Amygdala (tissue), 56 donors: Measurements from ENCODE around the gene CGNL1.
A peak's percentile ranks its signal among the peaks of the same experiment; 100 is the strongest.

Experiments
- DNase-seq, 56 donors: peaks; one replicate each; lab custom pipeline; 2025; lab: John Stamatoyannopoulos, UW

The CGNL1 gene, protein sequence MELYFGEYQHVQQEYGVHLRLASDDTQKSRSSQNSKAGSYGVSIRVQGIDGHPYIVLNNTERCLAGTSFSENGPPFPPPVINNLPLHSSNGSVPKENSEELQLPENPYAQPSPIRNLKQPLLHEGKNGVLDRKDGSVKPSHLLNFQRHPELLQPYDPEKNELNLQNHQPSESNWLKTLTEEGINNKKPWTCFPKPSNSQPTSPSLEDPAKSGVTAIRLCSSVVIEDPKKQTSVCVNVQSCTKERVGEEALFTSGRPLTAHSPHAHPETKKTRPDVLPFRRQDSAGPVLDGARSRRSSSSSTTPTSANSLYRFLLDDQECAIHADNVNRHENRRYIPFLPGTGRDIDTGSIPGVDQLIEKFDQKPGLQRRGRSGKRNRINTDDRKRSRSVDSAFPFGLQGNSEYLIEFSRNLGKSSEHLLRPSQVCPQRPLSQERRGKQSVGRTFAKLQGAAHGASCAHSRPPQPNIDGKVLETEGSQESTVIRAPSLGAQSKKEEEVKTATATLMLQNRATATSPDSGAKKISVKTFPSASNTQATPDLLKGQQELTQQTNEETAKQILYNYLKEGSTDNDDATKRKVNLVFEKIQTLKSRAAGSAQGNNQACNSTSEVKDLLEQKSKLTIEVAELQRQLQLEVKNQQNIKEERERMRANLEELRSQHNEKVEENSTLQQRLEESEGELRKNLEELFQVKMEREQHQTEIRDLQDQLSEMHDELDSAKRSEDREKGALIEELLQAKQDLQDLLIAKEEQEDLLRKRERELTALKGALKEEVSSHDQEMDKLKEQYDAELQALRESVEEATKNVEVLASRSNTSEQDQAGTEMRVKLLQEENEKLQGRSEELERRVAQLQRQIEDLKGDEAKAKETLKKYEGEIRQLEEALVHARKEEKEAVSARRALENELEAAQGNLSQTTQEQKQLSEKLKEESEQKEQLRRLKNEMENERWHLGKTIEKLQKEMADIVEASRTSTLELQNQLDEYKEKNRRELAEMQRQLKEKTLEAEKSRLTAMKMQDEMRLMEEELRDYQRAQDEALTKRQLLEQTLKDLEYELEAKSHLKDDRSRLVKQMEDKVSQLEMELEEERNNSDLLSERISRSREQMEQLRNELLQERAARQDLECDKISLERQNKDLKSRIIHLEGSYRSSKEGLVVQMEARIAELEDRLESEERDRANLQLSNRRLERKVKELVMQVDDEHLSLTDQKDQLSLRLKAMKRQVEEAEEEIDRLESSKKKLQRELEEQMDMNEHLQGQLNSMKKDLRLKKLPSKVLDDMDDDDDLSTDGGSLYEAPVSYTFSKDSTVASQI

DNA sequence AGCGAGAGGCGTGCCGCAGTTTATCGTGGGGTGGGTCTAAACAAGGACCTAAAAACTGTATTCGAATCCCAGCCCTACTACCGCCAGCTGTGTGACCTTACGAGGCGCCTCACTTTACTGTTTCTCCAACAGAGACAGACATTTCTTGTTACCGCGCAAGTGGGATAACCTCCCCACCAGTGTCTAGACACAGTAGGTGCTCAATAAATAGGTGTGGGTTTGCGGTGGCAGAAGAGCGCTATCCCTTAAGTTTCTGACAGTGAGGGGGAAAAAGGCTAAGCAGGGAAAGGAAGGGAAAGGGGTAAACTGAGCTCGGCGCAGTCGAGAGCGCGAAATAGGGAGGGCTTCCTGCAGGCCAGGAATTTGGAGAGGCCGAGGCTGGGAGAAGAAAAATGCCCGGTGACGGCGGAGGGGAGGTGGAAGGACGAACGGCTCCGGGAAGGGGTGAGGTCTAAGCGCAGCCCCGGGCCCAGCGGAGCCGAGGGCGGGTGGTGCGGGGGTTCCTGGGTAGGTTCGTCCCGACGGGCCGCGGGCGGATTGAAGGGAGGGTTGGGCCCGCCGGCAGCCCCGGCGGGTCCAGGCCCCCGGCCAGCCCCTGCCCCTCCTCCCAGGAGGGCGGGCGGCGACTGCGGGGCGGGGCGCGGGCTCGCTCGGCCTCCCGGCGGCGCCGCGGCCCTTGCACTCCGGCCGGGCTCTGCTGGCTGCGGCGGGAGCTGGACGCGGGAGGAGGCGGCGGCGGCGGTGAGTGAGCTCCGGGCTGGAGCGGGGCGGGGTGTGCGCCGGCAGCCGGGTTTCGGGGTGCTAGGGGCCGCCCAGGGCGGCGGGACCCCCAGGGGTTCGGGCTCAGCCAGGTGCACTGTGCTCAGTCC is at the start of gene CGNL1:
CGNL1 (plus strand) TSS at position 679 of the 869 bp plus-strand sequence. CDS start 61,495 bp downstream, outside the sequence.
- DNase-seq, result peak in 11 of 56 donors; percentile 4 to 51 (median 27)

DNA sequence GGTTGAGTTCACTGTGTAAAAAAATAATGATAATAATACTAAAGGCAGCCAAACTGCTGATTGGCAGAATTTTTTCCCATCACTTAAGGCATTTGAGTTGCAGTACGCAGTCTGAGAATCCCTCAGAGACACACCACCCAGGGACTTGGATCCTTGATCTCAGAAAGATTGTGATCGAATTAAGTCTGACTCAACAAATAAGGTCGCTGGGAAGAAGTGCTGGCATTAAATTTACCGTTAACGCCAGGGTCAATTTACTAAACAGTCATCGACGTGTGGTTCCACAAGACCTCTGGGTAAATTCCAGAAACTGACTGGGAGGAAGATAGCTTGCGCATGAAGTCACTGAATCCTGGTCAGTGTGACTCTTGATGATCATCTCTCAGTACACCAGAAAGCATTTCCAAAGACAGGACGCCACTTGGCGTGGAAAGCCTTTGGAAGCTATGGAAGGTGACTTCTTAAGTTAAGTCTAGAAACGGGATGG is 48.3 kb upstream of the CGNL1 start:
- no peak for DNase-seq

DNA sequence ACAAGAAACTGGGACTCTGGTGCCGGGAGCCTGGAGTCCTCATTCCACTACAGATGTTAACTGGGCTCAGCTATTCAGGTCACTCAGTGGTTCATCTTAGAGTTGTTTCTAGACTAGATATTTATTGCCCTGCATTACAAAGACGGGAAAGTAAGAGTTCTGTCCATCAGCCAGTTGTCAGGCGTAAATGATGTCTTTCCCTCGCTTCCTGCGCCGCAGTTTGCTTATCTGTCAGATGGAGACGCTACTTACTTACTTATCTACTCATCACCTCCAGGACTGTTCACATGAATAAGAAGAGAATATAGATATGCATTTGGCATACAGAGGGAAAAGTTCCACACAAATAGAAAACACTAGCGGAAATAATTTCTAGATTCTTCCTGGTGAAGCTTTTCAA is 47.8 kb upstream of the CGNL1 start:
- DNase-seq, result no peak

DNA sequence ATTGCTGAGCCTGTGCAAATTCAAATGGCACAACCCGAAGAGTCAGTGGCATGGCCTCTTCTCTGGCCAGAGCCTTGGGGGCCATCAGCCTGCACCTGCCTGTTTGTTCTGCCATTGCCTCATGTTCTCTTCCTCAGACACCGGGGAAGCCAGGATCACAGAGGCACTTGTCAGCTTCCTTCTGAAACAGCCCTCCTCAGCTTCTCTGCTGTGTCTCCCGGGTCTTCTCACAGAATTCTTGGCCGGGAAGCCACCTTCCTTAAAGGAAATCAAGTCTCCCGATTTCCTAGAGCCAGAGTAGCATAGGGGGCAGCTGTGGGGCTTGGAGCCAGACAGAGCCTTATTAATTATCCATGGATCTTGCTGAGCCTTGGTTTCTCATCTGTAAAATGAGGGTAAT is 47.4 kb upstream of the CGNL1 start:
- DNase-seq, result no peak

DNA sequence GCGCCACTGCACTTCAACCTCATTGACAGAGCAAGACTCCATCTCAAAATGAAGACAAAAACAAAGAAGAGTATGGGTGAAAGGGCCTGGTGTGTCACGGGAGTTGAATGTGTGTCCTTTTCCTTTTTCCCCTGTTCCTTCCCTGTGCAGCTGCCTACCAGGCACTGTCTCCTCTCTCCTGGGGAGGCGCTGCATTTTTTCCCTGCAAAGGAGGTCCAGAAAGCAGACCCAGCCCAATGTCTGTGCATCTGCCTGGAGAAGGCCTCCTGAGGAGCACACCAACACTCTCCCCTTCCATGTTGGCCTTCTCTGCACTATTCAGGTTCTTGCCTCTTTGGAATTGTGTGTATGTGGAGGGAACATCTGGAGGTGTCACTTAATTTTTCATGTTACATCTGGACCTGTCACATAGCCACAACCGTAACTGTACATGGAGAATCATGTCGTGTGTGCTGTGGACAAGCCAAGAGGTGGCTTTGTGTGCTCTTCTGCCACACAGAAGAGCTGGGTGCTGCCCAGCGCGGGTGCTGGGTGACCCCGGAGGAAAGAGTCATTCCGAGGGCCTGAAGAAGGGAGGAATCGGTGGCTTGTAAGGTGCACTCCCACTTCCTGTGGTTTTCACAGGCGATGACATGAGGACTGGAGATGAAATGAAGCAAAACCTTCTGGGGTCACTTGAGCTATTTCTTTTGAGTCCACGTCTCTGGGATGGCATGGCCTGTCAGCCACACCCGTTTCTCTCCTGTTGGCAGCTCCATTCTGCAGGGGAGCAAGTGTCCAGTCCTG is 46.5 kb upstream of the CGNL1 start:
- DNase-seq, result no peak

DNA sequence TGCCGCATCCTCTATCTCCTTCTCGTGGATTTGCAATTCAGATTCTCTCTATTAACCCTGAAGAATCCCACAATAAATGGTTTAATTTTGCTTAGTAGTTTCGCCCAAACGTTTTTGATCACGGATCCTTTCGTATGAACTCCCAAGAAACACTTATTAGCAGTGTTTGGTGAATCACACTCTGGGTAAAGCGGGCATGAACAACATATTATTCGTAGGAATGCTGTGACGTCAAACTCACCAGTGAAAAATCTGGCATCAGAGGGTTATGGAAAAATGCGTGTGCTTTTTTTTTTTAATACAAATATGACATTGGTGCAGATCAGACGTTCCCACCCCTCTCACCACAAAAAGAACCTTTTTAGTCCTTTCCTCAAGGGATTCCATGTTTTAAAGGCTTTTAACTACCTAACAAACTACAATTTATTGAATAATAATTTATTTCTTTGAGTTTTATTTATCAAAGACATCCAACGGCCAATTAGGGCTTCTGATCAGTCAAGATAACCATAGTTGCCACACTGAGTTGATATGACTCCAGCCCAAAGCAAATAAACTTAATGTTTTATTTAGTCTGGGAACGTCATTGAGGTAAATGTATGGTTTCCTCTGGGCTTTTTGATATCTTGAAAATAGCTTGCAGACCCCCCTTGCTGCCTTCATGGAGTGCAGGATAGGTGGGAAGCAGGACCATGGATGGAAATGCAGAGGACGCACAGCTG is 45.5 kb upstream of the CGNL1 start:
- no peak for DNase-seq

DNA sequence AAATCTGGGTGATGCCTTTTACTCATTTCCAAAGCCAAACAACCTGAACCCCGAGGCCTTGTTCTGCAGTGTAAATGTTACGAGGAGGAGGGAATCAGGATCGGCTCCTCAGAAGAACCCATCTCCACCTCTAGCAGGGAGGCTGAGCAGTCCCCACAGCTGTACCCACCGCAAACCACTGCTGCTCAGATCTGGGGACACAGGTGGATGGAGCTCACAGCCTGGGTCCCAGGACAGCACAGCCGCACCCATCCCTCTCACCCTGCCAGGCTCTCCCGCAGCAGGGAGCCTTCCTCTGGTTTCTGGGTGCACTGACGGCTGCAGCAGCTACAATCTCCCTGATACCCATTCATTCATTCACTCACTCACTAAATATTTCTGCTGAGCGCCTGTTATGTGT is 44.0 kb upstream of the CGNL1 start:
- DNase-seq, result no peak

DNA sequence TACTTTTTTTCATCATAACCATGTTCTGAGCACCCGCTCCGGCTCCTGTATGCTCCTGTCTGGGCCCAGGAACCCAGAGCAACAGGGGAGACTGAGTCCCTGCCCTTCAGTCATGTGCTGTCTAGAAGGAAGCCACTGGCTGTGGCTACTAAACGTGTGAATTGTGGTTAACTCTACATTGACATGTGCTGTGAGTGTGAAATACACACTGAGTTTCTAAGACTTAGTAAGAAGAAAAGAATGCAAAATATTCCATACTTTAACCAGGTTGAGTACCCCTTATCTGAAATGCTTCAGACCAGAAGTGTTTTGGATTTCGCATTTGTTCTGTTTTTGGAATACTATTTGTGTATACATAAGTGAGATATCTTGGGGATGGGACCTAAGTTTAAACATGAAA is 42.8 kb upstream of the CGNL1 start:
- no peak for DNase-seq

DNA sequence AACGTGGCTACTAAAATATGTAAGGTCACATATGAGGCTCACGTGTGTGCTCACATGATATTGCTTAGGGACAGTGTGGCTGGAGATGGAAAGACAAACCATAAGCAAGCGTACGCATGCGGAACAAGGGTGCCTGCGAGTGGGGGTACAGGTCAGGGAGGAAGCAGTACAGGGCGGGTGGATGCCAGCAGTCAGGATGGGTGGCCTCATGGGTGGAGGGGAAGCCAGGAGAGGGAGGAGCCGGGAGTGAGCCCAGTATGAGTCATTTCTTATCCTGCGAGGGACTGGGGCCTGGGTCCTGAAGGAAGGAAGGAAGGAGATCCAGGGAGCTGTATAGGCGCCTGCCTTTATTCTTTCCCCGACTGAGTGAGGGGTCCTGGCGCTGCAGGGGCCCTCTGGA is 42.0 kb upstream of the CGNL1 start:
- DNase-seq, result no peak

DNA sequence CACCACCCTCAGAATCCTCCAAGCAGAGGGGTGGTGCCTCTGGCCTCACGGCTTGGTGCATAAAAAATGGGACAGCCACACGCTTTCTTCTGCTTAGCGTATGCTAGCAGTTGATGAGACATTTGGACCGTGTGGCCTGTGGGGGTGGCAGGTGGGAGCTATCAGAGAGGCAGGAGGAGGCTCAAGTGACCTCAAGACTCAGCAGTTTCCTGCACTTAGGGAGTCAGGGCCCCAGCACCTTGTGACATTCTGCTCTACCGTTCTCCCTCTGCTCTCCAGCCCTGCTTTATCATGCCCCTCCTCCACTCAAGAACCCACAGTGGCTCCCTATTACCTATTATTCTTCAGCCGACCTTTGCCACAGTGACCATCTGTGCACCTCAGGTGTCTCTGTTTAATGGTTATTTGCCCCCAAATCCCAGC is 41.0 kb upstream of the CGNL1 start:
- no peak for DNase-seq

DNA sequence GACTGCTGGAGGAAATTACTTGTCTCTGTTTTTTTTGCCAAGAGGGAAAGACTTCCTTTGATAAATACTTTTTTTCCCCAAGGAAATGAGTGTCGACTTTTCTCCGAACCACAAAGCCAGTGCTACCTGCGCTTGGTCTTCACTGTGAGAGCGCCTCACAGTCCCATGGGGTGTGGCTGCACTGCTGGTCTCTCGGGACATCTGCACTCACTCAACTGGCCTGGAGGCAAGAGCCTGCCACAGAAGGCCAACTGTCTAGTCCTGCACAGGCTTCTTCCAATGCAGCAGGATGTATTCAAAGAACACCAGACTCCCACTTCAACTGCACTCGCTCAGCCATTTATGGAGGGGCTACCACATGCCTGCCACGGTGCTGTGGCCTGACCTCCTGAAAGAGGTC is 40.6 kb upstream of the CGNL1 start:
- no peak for DNase-seq

DNA sequence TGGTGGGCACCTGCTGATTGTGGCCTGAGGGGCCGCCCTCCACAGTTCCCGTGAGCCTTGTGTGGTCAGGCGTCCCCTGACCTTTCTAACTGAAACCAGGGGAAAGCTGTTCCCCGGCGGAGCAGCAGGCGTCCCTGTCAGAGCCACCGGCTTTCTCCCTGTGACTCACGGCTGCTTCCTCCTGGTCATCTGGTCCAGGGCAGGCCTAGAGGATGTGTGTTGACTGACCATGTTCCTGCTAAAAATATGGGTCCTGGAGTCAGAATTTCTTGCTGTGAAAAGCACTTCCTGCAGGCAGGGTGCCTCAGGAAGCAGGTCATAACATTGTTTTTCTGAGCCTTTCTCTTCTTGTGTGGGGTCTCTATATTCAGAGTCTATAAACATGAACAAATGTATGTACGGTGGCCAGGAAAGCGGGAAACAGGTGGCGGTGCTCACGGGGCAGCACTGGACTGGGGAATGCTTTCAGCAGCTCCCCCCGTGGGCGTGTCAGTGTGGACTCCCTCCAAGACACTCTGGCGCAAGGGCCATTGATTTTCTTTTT is 38.4 kb upstream of the CGNL1 start:
- DNase-seq, result no peak

DNA sequence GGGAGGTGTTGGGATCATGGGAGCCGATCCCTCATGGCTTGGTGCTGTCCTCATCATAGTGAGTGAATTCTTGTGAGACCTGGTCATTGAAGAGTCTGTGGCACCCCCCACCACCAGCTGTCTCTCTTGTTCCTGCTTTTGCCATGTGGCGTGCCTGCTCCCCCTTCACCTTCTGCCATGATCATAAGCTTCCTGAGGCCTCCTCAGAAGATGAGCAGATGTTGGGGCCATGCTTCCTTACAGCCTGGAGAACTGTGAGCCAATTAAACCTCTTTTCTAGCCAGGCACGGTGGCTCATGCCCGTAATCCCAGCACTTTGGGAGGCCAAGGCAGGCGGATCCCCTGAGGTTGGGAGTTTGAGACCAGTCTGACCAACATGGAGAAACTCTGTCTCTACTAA is 37.0 kb upstream of the CGNL1 start:
- no peak for DNase-seq

DNA sequence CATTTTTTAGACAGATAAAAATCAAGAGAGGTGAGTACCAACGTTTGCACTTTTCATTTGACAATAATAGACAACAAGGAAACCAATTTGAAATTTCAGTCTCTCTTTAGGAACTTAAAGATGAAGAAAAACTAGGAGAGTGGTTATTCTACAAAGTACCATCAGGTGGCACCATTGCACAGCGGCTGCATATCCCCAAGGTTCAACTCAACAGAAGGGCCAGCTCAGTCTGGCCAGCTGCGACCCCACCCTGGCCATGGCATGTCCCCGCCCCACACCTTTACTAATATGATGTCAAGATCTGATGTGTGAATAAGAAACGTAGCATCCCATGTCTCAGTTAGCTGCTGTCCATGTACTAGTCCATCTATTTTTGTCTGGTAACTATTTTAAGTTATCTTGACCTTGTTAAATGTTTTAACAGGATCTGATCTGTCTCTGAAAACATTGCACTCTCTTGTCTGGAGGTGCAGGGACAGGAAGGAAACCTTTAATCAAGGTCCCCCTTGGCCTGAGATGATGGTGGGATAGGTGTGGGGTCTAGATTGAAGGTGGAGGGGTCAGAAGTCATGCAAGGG is 35.5 kb upstream of the CGNL1 start:
- DNase-seq, result peak in 32 of 56 donors; percentile 5 to 63 (median 24)

DNA sequence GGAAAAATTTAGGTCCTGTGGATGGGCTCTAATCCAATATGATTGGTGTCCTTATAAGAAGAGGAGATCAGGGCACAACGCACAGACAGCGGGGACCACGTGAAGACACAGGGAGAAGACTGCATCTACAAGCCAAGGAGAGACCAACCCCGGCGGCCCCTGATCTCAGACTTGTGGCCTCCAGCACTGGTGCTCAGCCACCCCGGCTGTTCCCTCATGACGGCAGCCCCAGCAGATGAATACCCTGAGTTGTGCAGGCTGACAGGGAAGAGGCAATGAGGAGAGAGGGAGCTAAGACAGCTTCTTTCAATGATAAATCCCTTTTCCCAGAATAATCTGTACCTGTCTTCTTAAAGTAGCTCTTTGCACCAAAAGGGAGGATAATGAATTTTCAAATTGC is 33.3 kb upstream of the CGNL1 start:
- DNase-seq, result no peak

DNA sequence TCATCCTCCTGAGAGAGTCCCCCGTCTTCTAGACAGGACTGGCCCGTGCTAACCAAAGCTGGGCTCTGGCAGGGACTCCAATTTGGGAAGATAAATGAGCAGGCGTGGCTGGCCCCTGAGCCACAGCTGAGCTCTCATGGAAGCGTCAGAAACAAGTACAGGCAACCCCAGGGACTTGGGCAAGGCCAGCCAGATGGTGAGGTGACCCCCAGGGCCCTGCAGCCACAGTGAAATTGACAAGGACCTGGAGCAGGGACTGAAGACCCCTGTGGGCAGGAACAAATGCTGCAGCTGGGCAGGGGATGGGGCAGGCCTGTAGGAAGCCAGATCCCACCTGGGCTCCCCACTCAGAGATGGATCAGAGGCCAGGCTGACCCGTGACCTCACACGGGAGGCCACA is 32.8 kb upstream of the CGNL1 start:
- DNase-seq, result no peak

DNA sequence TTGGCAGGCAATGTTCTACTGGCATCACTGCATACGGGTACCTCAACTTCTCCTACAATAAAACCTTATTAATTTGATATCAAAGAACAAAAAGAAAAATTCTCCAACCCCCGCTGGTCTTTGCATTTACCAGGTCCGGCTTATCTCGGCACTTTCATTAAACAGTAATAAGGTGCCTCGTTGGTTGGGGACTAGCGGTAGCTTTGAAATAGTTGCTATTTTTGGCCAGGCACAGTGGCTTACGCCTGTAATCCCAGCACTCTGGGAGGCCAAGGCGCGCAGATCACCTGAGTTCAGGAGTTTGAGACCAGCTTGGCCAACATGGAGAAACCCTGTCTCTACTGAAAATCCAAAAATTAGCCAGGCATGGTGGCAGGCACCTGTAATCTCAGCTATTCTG is 32.0 kb upstream of the CGNL1 start:
- no peak for DNase-seq
